Stimulated activated CD4-positive, alpha-beta T cell treated with anti-CD3 and anti-CD28 coated beads, Interleukin-15, amount 100 ng/mL, for 24 hours (primary cell): ENCODE measurements around the gene TMC8.
"Not testable (repeated sequence)": the region's sequence is repeated elsewhere in the genome, so short reads cannot be mapped to it uniquely, and the experiment has no call there.

ENCODE experiments used
- DNase-seq: peaks from one replicate; pipeline ENCODE4 v3.0.0-alpha.2; 2020

TMC8 gene

GRCh38 chr17:78164748-78165607 lies 34.4 kb downstream of the TMC8 start:
- no peak for DNase-seq

GRCh38 chr17:78166416-78166815 lies 35.8 kb downstream of the TMC8 start:
- no peak for DNase-seq

- DNase-seq: peak; percentile 92
Observed at GRCh38 chr17:78168242-78168902, 37.8 kb downstream of the TMC8 start, which contains the start of gene SYNGR2. Gene SYNGR2, plus strand, starts transcription at chr17:78168581. Its CDS starts 36 bp downstream, at chr17:78168617.

GRCh38 chr17:78168903-78169793 lies 38.6 kb downstream of the TMC8 start:
- peak; percentile 78 for DNase-seq

- DNase-seq: no peak
Observed at GRCh38 chr17:78170692-78171590, 40.4 kb downstream of the TMC8 start.

GRCh38 chr17:78171591-78172248 lies 41.1 kb downstream of the TMC8 start:
- DNase-seq: not testable (repeated sequence)

GRCh38 chr17:78172249-78173051 lies 41.9 kb downstream of the TMC8 start:
- no peak for DNase-seq

GRCh38 chr17:78173097-78173715 lies 42.6 kb downstream of the TMC8 start:
- DNase-seq: no peak

- no peak for DNase-seq
Observed at GRCh38 chr17:78174346-78174869, 43.8 kb downstream of the TMC8 start.

- DNase-seq: no peak
Observed at GRCh38 chr17:78174870-78175642, 44.5 kb downstream of the TMC8 start.

GRCh38 chr17:78175643-78175981 lies 45.0 kb downstream of the TMC8 start:
- DNase-seq: no peak

GRCh38 chr17:78176548-78177025 lies 46.0 kb downstream of the TMC8 start:
- peak; percentile 82 for DNase-seq

- DNase-seq: no peak
Observed at GRCh38 chr17:78179372-78179771, 48.8 kb downstream of the TMC8 start.

- no peak for DNase-seq
Observed at GRCh38 chr17:78180083-78180482, 49.5 kb downstream of the TMC8 start.

- DNase-seq: no peak
Observed at GRCh38 chr17:78180508-78180907, 49.9 kb downstream of the TMC8 start.

- DNase-seq: no peak
Observed at GRCh38 chr17:78182504-78182903, 51.9 kb downstream of the TMC8 start.

GRCh38 chr17:78183916-78184315 lies 53.3 kb downstream of the TMC8 start:
- DNase-seq: no peak

GRCh38 chr17:78184351-78184750 lies 53.8 kb downstream of the TMC8 start:
- DNase-seq: no peak

GRCh38 chr17:78184868-78185267 lies 54.3 kb downstream of the TMC8 start:
- no peak for DNase-seq
